GM12872 (cell line): ENCODE data around the gene TP53BP2.

Experiments
- TF ChIP-seq, protein P1 (sequence below): IDR thresholded peaks from 3 replicates; pipeline ENCODE4 v1.5.1; 2011; ENCODE audit warnings: low read depth, mild to moderate bottlenecking, low read length, moderate library complexity; ENCODE audit not compliant: insufficient read depth

The TP53BP2 gene

DNA sequence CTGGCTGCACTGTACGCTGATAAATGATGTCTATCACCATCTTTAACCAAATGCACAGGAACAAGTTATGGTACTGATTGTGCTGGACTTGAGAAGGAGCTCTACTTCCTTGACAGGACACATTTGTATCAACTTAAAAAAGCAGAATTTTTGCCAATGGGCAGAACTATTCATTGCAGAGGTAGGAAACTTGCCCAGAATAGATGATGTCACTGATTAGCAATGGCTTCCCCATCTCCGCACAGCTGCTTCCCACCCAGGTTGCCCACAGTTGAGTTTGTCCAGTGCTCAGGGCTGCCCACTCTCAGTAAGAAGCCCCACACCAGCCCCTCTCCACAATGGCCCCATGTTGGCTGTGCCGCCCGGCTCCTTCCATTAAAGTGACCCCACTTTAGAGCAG lies 100.0 kb downstream of the TP53BP2 start:
- TF ChIP-seq, protein P1, sequence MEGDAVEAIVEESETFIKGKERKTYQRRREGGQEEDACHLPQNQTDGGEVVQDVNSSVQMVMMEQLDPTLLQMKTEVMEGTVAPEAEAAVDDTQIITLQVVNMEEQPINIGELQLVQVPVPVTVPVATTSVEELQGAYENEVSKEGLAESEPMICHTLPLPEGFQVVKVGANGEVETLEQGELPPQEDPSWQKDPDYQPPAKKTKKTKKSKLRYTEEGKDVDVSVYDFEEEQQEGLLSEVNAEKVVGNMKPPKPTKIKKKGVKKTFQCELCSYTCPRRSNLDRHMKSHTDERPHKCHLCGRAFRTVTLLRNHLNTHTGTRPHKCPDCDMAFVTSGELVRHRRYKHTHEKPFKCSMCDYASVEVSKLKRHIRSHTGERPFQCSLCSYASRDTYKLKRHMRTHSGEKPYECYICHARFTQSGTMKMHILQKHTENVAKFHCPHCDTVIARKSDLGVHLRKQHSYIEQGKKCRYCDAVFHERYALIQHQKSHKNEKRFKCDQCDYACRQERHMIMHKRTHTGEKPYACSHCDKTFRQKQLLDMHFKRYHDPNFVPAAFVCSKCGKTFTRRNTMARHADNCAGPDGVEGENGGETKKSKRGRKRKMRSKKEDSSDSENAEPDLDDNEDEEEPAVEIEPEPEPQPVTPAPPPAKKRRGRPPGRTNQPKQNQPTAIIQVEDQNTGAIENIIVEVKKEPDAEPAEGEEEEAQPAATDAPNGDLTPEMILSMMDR: no peak

DNA sequence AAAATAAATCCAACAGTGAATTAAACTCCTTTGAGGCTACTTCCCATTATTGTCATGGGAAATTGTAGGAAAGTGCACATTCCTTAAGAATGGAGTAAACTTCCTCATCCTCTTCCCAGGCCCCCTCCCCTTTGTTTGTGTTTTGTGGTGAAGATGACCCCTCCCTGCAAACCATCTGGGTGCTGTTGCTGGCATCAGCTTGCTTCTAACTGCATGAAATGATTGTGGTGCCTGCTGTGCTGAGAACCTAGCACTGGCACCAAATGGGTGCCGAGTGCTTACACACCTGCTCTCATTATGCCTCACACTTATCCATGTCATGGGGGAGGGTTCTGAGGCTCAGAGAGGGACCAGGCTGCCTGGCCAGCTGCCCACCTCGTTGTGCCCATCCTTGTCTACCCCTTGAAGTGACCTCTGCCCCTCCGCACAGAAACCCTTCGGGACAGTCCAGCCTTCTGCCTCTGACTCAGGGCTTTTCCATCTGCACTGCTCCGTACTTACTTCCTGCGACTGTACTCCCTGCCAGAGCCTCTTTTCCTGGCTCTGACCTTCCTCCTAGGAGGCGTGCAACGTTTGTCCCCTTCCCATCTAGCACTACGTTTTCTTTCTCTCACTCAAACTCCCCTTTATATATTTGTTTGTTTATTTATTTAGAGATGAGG lies 102.8 kb downstream of the TP53BP2 start:
- TF ChIP-seq, protein P1: no peak

DNA sequence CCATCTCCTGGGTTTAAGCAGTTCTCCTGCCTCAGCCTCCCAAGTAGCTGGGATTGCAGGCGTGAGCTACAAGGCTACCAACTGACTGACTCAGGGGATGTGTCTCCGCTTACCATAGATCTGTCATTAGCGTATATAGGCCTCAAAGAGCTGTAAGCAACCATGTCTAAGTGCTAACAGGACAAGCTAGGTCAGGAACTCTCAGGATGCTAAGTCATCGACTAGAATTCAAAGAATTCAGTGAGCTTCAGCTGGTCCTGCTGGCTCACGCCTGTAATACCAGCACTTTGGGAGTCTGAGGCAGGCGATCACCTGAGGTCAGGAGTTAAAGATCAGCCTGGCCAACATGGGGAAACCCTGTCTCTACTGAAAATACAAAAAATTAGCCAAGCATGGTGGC lies 103.9 kb downstream of the TP53BP2 start:
- TF ChIP-seq, protein P1: no peak

DNA sequence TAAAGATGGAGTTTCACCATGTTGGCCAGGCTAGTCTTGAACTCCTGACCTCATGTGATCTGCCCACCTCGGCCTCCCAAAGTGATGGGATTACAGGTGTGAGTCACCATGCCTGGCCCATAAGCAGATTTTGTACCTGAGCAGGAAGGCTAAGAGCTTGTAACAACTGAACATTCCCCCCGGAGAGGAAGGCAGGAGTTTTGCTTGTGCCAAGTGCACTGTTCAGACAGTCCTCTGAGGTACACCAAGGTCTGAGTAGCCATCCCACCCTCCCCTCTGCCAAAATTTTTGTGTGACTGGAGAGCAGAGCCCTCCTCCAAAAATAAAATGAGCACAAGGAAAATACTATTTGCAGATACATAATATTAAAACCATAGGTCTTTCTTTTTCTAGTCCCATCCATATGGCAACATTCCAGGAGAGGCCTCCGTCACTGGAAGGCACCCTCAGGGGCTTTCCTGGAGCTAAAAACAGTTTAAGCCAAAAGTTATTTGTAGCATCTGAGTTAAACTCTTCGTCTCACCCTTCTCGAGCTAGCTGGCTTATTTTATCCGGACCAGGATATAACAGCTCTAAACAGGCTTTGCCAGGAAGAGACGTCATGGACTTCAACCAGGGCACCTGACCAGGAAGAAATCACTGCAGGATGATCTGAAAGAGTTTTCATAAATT lies 106.2 kb downstream of the TP53BP2 start:
- TF ChIP-seq, protein P1: no peak

DNA sequence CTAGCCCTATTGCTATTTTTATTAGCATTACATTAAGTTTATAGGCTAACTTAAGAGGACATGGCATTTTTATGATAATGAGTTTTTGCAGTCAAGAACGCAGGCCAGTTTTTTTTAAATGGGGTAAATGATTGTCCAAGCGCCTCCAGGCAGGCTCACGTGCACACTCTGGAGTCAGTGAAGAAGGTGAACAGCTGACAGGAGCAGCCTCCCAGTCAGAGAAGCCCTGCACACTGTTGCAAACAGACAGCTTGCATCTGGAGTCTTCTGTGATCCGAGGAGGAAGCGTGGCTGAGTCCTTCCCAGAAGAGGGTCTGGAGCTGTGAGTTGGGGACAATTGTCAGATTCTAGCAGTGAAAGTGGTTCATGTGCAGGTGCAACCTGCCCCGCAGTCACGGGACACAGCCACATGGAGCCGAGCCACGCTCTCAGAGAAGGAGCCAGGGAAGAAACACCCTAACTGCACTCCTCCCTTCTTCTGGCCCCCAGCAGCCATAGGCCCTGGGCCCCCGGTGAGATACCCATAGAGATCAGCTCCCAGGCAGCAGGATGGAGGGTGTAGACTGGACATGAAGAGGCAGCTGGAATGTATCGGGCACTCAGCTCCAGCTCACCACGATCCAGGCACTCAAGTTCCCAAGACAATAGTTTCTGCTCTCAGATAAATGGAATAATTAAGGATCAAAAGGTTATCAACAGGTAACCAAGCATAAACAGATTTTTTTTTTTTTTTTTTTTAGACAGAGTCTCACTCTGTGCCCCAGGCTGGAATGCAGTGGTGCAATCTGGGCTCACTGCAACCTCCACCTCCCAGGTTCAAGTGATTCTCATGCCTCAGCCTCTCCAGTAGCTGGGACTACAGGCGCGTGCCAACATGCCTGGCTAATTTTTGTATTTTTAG lies 107.0 kb downstream of the TP53BP2 start:
- TF ChIP-seq, protein P1: no peak

DNA sequence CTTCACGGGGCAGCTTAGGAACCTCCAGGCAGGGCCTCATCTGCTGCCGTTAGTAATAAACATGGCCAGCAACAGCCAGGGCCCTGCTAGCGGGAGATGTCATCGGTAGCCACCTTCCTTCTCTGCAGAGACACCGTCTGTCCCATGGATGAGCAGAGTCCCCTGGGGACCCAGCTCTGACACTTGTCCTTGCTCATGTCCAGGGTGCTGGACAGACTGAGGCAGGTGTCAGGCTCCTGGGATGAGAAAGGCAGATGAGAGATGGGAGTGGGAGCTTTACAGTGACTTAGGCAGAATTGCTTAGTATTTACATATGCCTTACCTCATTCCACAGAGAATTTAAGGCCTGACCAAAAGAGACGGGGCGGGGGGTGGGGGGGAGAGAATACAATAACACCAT lies 108.4 kb downstream of the TP53BP2 start:
- TF ChIP-seq, protein P1: no peak
